Fibroblast of villous mesenchyme (primary cell): ENCODE data around the gene DYNC1H1. TPM values are rescaled to one million over a fixed set of nuclear protein-coding genes. Genes with fewer than 3 reads are reported as not detected.

ENCODE experiments used
- DNase-seq: peaks from one replicate; pipeline ENCODE4 v3.0.0-alpha.2; 2010; ENCODE audit warnings: low read depth
- H3K4me3 ChIP-seq: 2 replicates; pipeline ENCODE4 v1.5.1; 2011; ENCODE audit warnings: low read depth, mild to moderate bottlenecking, low read length
- total RNA-seq: library from RNA; depleted of rRNA; stranded (reverse); fragments of >200 nt; gene quantifications from 2 replicates; pipeline ENCODE4 v1.2.3, GENCODE V29; 2012
- TF ChIP-seq, protein P1 (sequence below): IDR thresholded peaks from 2 replicates; pipeline ENCODE4 v1.5.1; 2012; ENCODE audit warnings: low read depth, mild to moderate bottlenecking, low read length; ENCODE audit not compliant: insufficient read depth

The DYNC1H1 gene
- total RNA-seq, 1 donor: 518 TPM

GRCh38 chr14:101920271-101920670, 44.1 kb upstream of the DYNC1H1 start:
- TF ChIP-seq, protein P1, sequence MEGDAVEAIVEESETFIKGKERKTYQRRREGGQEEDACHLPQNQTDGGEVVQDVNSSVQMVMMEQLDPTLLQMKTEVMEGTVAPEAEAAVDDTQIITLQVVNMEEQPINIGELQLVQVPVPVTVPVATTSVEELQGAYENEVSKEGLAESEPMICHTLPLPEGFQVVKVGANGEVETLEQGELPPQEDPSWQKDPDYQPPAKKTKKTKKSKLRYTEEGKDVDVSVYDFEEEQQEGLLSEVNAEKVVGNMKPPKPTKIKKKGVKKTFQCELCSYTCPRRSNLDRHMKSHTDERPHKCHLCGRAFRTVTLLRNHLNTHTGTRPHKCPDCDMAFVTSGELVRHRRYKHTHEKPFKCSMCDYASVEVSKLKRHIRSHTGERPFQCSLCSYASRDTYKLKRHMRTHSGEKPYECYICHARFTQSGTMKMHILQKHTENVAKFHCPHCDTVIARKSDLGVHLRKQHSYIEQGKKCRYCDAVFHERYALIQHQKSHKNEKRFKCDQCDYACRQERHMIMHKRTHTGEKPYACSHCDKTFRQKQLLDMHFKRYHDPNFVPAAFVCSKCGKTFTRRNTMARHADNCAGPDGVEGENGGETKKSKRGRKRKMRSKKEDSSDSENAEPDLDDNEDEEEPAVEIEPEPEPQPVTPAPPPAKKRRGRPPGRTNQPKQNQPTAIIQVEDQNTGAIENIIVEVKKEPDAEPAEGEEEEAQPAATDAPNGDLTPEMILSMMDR: no peak
- no peak for DNase-seq
- no peak overlapping the region for H3K4me3 ChIP-seq

DNA sequence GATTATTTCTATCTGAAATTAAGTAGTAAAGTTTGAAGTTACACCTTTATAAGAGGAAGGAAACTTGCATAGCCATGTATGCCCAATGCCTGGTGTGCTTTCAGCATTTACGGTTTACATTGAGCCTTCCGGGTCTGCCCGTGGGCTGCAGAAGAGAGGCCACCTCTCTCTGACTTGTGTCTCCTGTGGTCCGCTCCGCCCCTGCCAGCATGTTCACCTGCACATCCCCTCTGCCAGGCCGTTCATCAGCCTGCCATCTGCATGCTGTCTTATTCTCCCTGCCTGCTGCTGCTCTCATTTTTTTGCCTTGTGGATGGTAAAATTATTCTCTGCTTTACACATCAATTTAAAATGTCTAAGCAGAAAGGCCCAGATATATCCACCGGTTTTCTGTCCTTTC, 41.5 kb upstream of the DYNC1H1 start:
- no peak for DNase-seq
- TF ChIP-seq, protein P1: no peak
- no peak overlapping the region for H3K4me3 ChIP-seq

GRCh38 chr14:101925152-101925551, 39.2 kb upstream of the DYNC1H1 start:
- H3K4me3 ChIP-seq: no peak overlapping the region
- TF ChIP-seq, protein P1: no peak
- DNase-seq: no peak

- no peak for DNase-seq
- no peak overlapping the region for H3K4me3 ChIP-seq
- TF ChIP-seq, protein P1: no peak
Measured at GRCh38 chr14:101926085-101926484, 38.3 kb upstream of the DYNC1H1 start.

- no peak overlapping the region for H3K4me3 ChIP-seq
- TF ChIP-seq, protein P1: no peak
- DNase-seq: no peak
Measured at GRCh38 chr14:101926620-101927019, 37.8 kb upstream of the DYNC1H1 start.

DNA sequence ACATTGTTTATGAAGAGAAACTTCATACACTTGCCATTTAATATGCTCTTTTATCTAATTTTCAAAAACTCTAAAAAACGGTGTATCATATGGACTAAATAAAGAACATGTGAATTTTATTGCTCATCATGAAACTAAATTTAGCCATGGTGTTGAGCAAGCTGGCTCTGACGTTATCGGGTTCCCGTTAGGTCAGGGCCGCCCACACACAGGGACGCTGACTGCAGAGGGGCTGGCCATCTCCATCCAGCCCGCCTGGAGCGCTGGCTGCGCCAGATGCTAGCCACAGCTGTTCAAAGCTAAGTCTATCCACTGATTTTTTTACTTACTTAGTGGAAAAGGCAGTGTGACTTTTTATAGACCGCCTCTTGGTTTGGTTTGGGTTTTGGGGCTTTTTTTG, 36.5 kb upstream of the DYNC1H1 start:
- TF ChIP-seq, protein P1: no peak
- peak; percentile 98 for DNase-seq
- H3K4me3 ChIP-seq: no peak overlapping the region

- H3K4me3 ChIP-seq: no peak overlapping the region
- TF ChIP-seq, protein P1: no peak
- DNase-seq: no peak
Measured at GRCh38 chr14:101928415-101928841, 35.9 kb upstream of the DYNC1H1 start.
